Chondrocyte (in vitro differentiated cells): ENCODE results near the gene NPAT. TPM values are rescaled to one million over a fixed set of nuclear protein-coding genes. Genes with fewer than 3 reads are reported as not detected.

Experiments
- DNase-seq: peaks from one replicate; pipeline ENCODE4 v3.0.0; 2021; ENCODE audit warnings: mixed read lengths, low spot score
- H3K27ac Mint-ChIP-seq: one replicate; pipeline ENCODE4 v1.8.0; 2021; ENCODE audit warnings: mild to moderate bottlenecking, moderate library complexity, mixed read lengths; ENCODE audit not compliant: unreplicated experiment
- H3K27me3 Mint-ChIP-seq: 2 replicates; pipeline ENCODE4 v1.8.0; 2021; ENCODE audit warnings: low read depth, mixed read lengths
- H3K36me3 Mint-ChIP-seq: 2 replicates; pipeline ENCODE4 v1.8.0; 2021; ENCODE audit warnings: low read depth, mixed read lengths
- H3K4me1 Mint-ChIP-seq: 2 replicates; pipeline ENCODE4 v1.8.0; 2021; ENCODE audit warnings: low read depth, mild to moderate bottlenecking, mixed read lengths
- H3K4me3 Mint-ChIP-seq: one replicate; pipeline ENCODE4 v1.8.0; 2021; ENCODE audit warnings: mild to moderate bottlenecking, moderate library complexity, mixed read lengths; ENCODE audit not compliant: unreplicated experiment
- H3K9me3 Mint-ChIP-seq: 2 replicates; pipeline ENCODE4 v1.8.0; 2021; ENCODE audit warnings: low read depth, mixed read lengths
- CTCF ChIP-seq: fragments of 200-600 bp; sonication (generic); IDR thresholded peaks from 2 replicates; pipeline ENCODE4 v1.5.0; 2021; ENCODE audit warnings: antibody characterized with exemption, mild to moderate bottlenecking, moderate library complexity
- long read RNA-seq: library from polyadenylated mRNA; stranded (forward); transcript quantifications from one replicate; pipeline ENCODE4 v2.0.0, GENCODE V29; 2021
- total RNA-seq: library from RNA; stranded (reverse); gene quantifications from 3 replicates; pipeline ENCODE4 v1.2.1, GENCODE V29; 2021

The NPAT gene
- 9.7 to 15.3 TPM (median 9.8 TPM) in 3 replicates for total RNA-seq
- long read RNA-seq, full-length matches to known transcripts, result 2 of 2 reads
- long read RNA-seq, partial matches to known transcripts, result 0 of 2 reads
- long read RNA-seq, other reads (novel, unspliced or antisense), result 0 of 2 reads

GRCh38 chr11:108222574-108223347 is at the start of gene NPAT, which contains the start of gene ATM:
TSS of gene NPAT (minus strand) at chr11:108222638. CDS start at chr11:108222536, 102 bp downstream.
TSS of gene ATM (plus strand) at chr11:108223067. CDS start at chr11:108227625, 4,558 bp downstream.
- no peaks in the 10 kb centered on the region for H3K27me3 Mint-ChIP-seq
- peak; percentile 100 for DNase-seq
- peak; percentile 85 for TF ChIP-seq CTCF
- H3K27ac Mint-ChIP-seq, result no peak within 1 kb of the TSS
- no peaks in the 10 kb centered on the region for H3K36me3 Mint-ChIP-seq
- peak within 1 kb of the TSS; percentile 95 for H3K4me3 Mint-ChIP-seq
- peaks cover 32% of the 10 kb centered on the region for H3K4me1 Mint-ChIP-seq
- no peaks in the 10 kb centered on the region for H3K9me3 Mint-ChIP-seq

DNA sequence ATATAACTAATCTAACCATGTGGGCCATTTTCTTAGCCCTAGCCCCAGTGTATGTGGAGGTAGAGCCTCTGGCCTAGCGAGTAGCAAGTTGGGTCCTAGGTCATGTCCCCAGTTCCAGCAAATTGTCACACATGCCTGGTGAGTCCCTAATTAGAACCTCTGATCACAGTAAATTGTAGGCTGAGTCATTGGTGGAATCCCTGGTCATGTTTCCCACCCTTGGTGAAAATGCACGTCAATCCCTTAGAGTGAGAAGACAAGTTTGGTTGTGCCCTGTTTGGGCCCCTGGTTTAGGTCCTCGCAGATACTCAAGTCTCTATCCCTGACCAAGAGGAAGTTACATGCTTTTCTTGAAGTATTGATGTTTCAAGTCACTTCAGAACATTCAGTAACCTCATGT is 47.1 kb upstream of the NPAT start:
- TF ChIP-seq CTCF, result no peak
- Mint-ChIP-seq H3K27ac (no peak overlapping the region), H3K27me3 (no peaks in the 10 kb centered on the region), H3K4me3 (no peak overlapping the region), H3K4me1 (no peaks in the 10 kb centered on the region), H3K36me3 (peaks cover 37% of the 10 kb centered on the region), H3K9me3 (peaks cover 15% of the 10 kb centered on the region)
- DNase-seq, result no peak

GRCh38 chr11:108253176-108253575 is 30.7 kb upstream of the NPAT start:
- H3K27me3 Mint-ChIP-seq, result no peaks in the 10 kb centered on the region
- no peaks in the 10 kb centered on the region for H3K9me3 Mint-ChIP-seq
- no peak overlapping the region for H3K27ac Mint-ChIP-seq
- DNase-seq, result no peak
- H3K36me3 Mint-ChIP-seq, result peaks cover 28% of the 10 kb centered on the region
- TF ChIP-seq CTCF, result no peak
- H3K4me1 Mint-ChIP-seq, result no peaks in the 10 kb centered on the region
- H3K4me3 Mint-ChIP-seq, result no peak overlapping the region

- H3K36me3 Mint-ChIP-seq, result peaks cover 27% of the 10 kb centered on the region
- no peaks in the 10 kb centered on the region for H3K9me3 Mint-ChIP-seq
- no peak overlapping the region for H3K27ac Mint-ChIP-seq
- no peaks in the 10 kb centered on the region for H3K4me1 Mint-ChIP-seq
- no peak for DNase-seq
- no peak for TF ChIP-seq CTCF
- H3K27me3 Mint-ChIP-seq, result no peaks in the 10 kb centered on the region
- H3K4me3 Mint-ChIP-seq, result no peak overlapping the region
These were observed 24.4 kb upstream of the NPAT start for GRCh38 chr11:108246885-108247284.

DNA sequence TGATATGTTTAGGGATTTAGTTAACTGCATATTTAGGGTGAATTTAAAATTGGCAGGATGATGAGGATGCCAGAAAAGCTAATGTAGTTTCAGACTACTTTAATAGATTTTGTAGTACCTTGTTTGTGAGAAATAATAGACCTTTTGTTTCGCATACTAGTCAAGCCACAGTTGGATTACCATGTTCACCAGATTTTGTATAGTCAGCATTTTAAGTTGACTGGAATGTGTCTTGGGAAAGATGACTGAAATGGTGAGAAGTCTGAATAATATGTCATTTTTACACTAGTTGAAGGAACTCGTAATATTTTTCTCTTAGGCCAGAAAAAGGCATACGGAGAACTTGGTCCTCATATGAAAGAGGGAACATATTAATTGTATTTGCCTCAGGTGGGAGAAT is 23.9 kb upstream of the NPAT start:
- H3K27me3 Mint-ChIP-seq, result no peaks in the 10 kb centered on the region
- H3K4me3 Mint-ChIP-seq, result no peak overlapping the region
- no peak for TF ChIP-seq CTCF

More for the DNA sequence above, 23.9 kb upstream of the NPAT start:
- no peaks in the 10 kb centered on the region for H3K4me1 Mint-ChIP-seq
- H3K27ac Mint-ChIP-seq, result no peak overlapping the region
- no peaks in the 10 kb centered on the region for H3K9me3 Mint-ChIP-seq
- H3K36me3 Mint-ChIP-seq, result peaks cover 27% of the 10 kb centered on the region
- DNase-seq, result no peak
